ENCODE measurements around the gene CDC5L.

CDC5L gene

GRCh38 chr6:44457596-44457995 lies 70.1 kb downstream of the CDC5L start:
- no peak for TF ChIP-seq EZH2 (IDR thresholded peaks at IDR 0.05)
- TF ChIP-seq FOXP2 (optimal IDR thresholded peaks at IDR 0.05; ENCODE audit: control extremely low read depth, extremely low read length, insufficient read depth) = no peak
- no peak for TF ChIP-seq POLR2AphosphoS5 (IDR thresholded peaks at IDR 0.05; ENCODE audit: borderline replicate concordance, low read depth, low read length)
- no peak for DNase-seq (ENCODE audit: low read depth, low spot score)
- H3K4me3 ChIP-seq = no peak overlapping the region
- no peak overlapping the region for H3K27ac ChIP-seq
- no peak overlapping the region for H3K9ac ChIP-seq (ENCODE audit: insufficient read length)
- no peaks in the 10 kb centered on the region for H3K9me3 ChIP-seq (ENCODE audit: low read depth, low read length)
- no peaks in the 10 kb centered on the region; the same call in 1 of the 2 replicates for H3K36me3 ChIP-seq (ENCODE audit: insufficient read depth, low read length)

GRCh38 chr6:44458551-44458950 lies 71.0 kb downstream of the CDC5L start:
- TF ChIP-seq EZH2 (IDR thresholded peaks at IDR 0.05) = no peak
- no peak for TF ChIP-seq POLR2AphosphoS5 (IDR thresholded peaks at IDR 0.05; ENCODE audit: borderline replicate concordance, low read depth, low read length)
- no peak for TF ChIP-seq FOXP2 (optimal IDR thresholded peaks at IDR 0.05; ENCODE audit: control extremely low read depth, extremely low read length, insufficient read depth)
- Histone ChIP-seq H3K27ac (no peak overlapping the region), H3K4me3 (no peak overlapping the region), H3K9ac (ENCODE audit: insufficient read length) (no peak overlapping the region), H3K36me3 (ENCODE audit: insufficient read depth, low read length) (no peaks in the 10 kb centered on the region), H3K9me3 (ENCODE audit: low read depth, low read length) (no peaks in the 10 kb centered on the region)
- no peak for DNase-seq (ENCODE audit: low read depth, low spot score)

- DNase-seq (ENCODE audit: low read depth, low spot score) = no peak
- Histone ChIP-seq H3K4me3 (no peak overlapping the region), H3K36me3 (ENCODE audit: insufficient read depth, low read length) (no peaks in the 10 kb centered on the region), H3K9ac (ENCODE audit: insufficient read length) (no peak overlapping the region), H3K27ac (no peak overlapping the region), H3K9me3 (ENCODE audit: low read depth, low read length) (no peaks in the 10 kb centered on the region)
- TF ChIP-seq FOXP2 (optimal IDR thresholded peaks at IDR 0.05; ENCODE audit: control extremely low read depth, extremely low read length, insufficient read depth) (no peak), POLR2AphosphoS5 (IDR thresholded peaks at IDR 0.05; ENCODE audit: borderline replicate concordance, low read depth, low read length) (no peak), EZH2 (IDR thresholded peaks at IDR 0.05) (no peak)
Measured at GRCh38 chr6:44462335-44462734, 74.8 kb downstream of the CDC5L start.

DNA sequence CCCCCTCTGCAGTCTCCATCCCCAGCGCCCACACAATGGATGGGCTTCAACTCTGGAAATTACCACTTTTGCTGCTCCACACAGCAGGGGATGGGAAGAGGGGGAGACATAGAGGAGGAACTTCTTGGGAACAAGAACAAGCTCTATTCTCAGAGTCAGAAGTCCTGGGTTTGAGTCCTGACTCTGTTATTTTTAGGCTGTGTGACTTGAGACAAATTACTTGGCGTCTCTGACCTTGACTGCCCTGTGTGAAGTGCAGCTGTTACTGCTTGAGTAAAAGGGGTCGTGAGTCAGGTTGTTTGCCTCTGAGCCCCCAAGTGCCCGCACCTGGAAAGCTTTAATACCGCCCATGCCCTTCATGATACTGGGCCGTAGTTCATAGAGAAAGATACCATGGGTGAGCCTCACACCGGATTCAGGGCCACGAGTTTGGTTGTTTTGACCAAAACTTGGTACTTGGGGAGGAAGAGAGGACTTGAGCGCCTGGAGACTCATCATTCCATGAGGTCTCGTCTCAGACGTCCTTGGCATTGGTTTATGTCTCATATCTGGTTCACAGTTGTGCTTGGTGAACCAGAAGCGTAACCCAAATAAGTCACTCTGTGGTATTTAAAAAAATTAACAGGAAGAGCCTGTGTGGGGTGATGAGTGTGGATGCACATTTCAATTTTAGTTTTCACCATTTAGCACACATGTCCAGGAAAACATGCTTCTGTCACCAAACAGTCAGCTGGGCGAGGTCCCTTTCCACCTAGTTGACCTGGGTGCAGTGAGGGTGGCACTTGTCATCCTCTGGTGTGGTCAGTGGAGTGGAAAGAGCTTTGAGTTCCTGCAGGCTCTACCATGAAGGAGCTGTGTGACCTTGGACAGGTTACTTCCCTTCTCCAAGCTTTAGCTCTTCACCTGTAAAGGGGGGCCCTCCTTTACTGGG lies 75.6 kb downstream of the CDC5L start:
- no peak overlapping the region for H3K27ac ChIP-seq
- no peak overlapping the region for H3K4me3 ChIP-seq
- no peaks in the 10 kb centered on the region for H3K36me3 ChIP-seq (ENCODE audit: insufficient read depth, low read length)
- DNase-seq (ENCODE audit: low read depth, low spot score) = no peak
- no peak overlapping the region for H3K9ac ChIP-seq (ENCODE audit: insufficient read length)
- TF ChIP-seq POLR2AphosphoS5 (IDR thresholded peaks at IDR 0.05; ENCODE audit: borderline replicate concordance, low read depth, low read length) = no peak
- H3K9me3 ChIP-seq (ENCODE audit: low read depth, low read length) = no peaks in the 10 kb centered on the region

DNA sequence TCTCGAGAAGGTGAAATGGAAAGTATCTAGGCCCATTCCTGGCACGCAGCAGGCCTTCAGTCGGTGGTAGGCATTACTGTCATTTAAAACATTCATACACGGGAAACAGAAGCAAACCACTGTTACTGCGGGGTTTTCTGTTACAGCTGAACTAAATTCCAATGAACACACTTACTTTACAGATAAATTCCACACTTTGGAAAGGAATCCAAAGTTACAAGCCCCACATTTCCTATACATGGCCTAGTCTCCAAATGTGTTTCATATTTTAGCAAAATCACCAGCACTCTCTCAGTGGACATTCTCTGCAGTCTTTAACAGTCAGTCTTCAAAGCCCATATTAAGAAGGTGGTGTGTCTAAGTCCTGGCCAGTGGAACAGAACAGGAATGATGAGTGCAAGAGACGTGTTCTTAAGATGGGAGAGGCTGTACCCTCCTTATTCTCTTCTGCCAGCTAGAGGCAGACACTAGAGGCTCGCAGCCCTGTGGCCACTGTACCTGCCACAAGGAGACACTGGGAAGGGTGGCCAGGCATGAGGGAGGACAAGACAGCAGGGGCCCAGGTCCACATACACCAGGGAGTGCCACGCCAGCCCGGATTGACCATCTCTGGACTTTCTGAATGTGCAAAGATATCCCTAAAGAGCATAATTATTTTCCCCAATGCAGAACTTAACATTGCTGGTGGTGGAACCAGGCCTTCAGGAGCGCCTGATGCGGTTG lies 76.4 kb downstream of the CDC5L start:
- Histone ChIP-seq H3K4me3 (no peak overlapping the region), H3K36me3 (ENCODE audit: insufficient read depth, low read length) (no peaks in the 10 kb centered on the region), H3K9me3 (ENCODE audit: low read depth, low read length) (no peaks in the 10 kb centered on the region), H3K27ac (no peak overlapping the region), H3K9ac (ENCODE audit: insufficient read length) (no peak overlapping the region)
- no peak for TF ChIP-seq EZH2 (IDR thresholded peaks at IDR 0.05)
- TF ChIP-seq POLR2AphosphoS5 (IDR thresholded peaks at IDR 0.05; ENCODE audit: borderline replicate concordance, low read depth, low read length) = no peak
- no peak for TF ChIP-seq FOXP2 (optimal IDR thresholded peaks at IDR 0.05; ENCODE audit: control extremely low read depth, extremely low read length, insufficient read depth)
- no peak for DNase-seq (ENCODE audit: low read depth, low spot score)

- Histone ChIP-seq H3K4me3 (no peak overlapping the region), H3K27ac (no peak overlapping the region), H3K9ac (ENCODE audit: insufficient read length) (no peak overlapping the region), H3K9me3 (ENCODE audit: low read depth, low read length) (no peaks in the 10 kb centered on the region), H3K36me3 (ENCODE audit: insufficient read depth, low read length) (no peaks in the 10 kb centered on the region)
- no peak for TF ChIP-seq EZH2 (IDR thresholded peaks at IDR 0.05)
- no peak for TF ChIP-seq FOXP2 (optimal IDR thresholded peaks at IDR 0.05; ENCODE audit: control extremely low read depth, extremely low read length, insufficient read depth)
- no peak for TF ChIP-seq POLR2AphosphoS5 (IDR thresholded peaks at IDR 0.05; ENCODE audit: borderline replicate concordance, low read depth, low read length)
- no peak for DNase-seq (ENCODE audit: low read depth, low spot score)
Measured at GRCh38 chr6:44464527-44465310, 77.2 kb downstream of the CDC5L start.

DNA sequence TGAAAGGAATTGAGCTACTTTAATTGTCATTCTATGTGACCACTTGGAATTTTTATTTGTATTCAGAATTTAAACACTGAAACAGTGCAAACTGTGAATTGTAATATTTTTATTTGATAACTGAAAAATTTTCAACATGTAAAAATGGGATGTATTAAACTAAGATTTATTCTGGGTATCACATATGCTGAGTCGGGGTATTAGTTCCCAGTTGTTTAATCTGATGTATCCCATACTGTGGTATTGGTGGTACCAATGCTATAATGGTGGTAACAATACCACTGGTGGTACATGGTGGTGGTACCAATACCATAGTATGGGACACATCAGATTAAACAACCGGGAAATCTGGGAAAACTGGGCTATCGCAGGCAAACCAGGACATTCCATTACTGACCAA lies 79.4 kb downstream of the CDC5L start:
- no peak for TF ChIP-seq EZH2 (IDR thresholded peaks at IDR 0.05)
- no peak for TF ChIP-seq POLR2AphosphoS5 (IDR thresholded peaks at IDR 0.05; ENCODE audit: borderline replicate concordance, low read depth, low read length)
- no peak for TF ChIP-seq FOXP2 (optimal IDR thresholded peaks at IDR 0.05; ENCODE audit: control extremely low read depth, extremely low read length, insufficient read depth)
- Histone ChIP-seq H3K36me3 (ENCODE audit: insufficient read depth, low read length) (no peaks in the 10 kb centered on the region), H3K9me3 (ENCODE audit: low read depth, low read length) (no peaks in the 10 kb centered on the region), H3K27ac (no peak overlapping the region), H3K9ac (ENCODE audit: insufficient read length) (no peak overlapping the region), H3K4me3 (no peak overlapping the region)
- no peak for DNase-seq (ENCODE audit: low read depth, low spot score)

GRCh38 chr6:44468835-44469234 lies 81.3 kb downstream of the CDC5L start:
- H3K9me3 ChIP-seq (ENCODE audit: low read depth, low read length) = no peaks in the 10 kb centered on the region
- H3K27ac ChIP-seq = no peak overlapping the region
- no peak overlapping the region for H3K9ac ChIP-seq (ENCODE audit: insufficient read length)
- TF ChIP-seq POLR2AphosphoS5 (IDR thresholded peaks at IDR 0.05; ENCODE audit: borderline replicate concordance, low read depth, low read length) (no peak), EZH2 (IDR thresholded peaks at IDR 0.05) (no peak), FOXP2 (optimal IDR thresholded peaks at IDR 0.05; ENCODE audit: control extremely low read depth, extremely low read length, insufficient read depth) (no peak)
- no peaks in the 10 kb centered on the region for H3K36me3 ChIP-seq (ENCODE audit: insufficient read depth, low read length)
- no peak overlapping the region for H3K4me3 ChIP-seq
- no peak for DNase-seq (ENCODE audit: low read depth, low spot score)

All from SK-N-MC (cell line).